H1 (cell line): ENCODE results near the gene TXNDC8. TPM values are rescaled to one million over a fixed set of nuclear protein-coding genes. Genes with fewer than 3 reads are reported as not detected.

ENCODE experiments used
- CTCF ChIA-PET: fragments of 300-600 bp; sonication (Branson Sonifier 250); formaldehyde crosslinking; loops from one replicate; lab custom pipeline; 2021; ENCODE audit not compliant: partially characterized antibody; lab: Charles Lee
- POLR2A ChIA-PET: fragments of 300-600 bp; sonication (Branson Sonifier 250); formaldehyde crosslinking; loops from one replicate; lab custom pipeline; 2021; ENCODE audit warnings: inconsistent platforms; ENCODE audit not compliant: partially characterized antibody; lab: Charles Lee
- DNase-seq, 2 experiments: peaks; one replicate each; pipeline versions ENCODE4 v3.0.0 to v3.0.0-alpha.2; 2010 to 2022; ENCODE audit warnings: low spot score in 2 of 2, low read depth in 1 of 2, mixed read lengths in 1 of 2
- FAIRE-seq: peaks from 2 replicates; lab custom pipeline; 2011; peaks lifted over from hg19 to GRCh38; lab: Jason Lieb, UNC
- H2AFZ ChIP-seq: 2 replicates; pipeline ENCODE4 v1.8.1; 2012; ENCODE audit warnings: low read length, inconsistent platforms
- H2AK5ac ChIP-seq: 2 replicates; pipeline ENCODE4 v1.6.1; 2013; ENCODE audit warnings: low read depth, low read length
- H2BK120ac ChIP-seq: replicated peaks from 2 replicates; pipeline ENCODE3; 2013; ENCODE audit warnings: low read depth, low read length, inconsistent platforms
- H2BK12ac ChIP-seq: 2 replicates; pipeline ENCODE4 v1.6.1; 2013; ENCODE audit warnings: low read depth, low read length
- H2BK15ac ChIP-seq: 2 replicates; pipeline ENCODE4 v1.6.1; 2013; ENCODE audit warnings: low read length
- H2BK20ac ChIP-seq: 2 replicates; pipeline ENCODE4 v1.6.1; 2013; ENCODE audit warnings: low read length
- H2BK5ac ChIP-seq: 2 replicates; pipeline ENCODE4 v1.6.1; 2013; ENCODE audit warnings: low read depth, low read length
- H3K14ac ChIP-seq: 2 replicates; pipeline ENCODE4 v1.6.1; 2013; ENCODE audit warnings: inconsistent platforms; ENCODE audit not compliant: insufficient read length
- H3K18ac ChIP-seq: 2 replicates; pipeline ENCODE4 v1.6.1; 2013; ENCODE audit warnings: low read length; ENCODE audit errors: extremely low read depth
- H3K23ac ChIP-seq: 2 replicates; pipeline ENCODE4 v1.6.1; 2013; ENCODE audit warnings: inconsistent platforms; ENCODE audit not compliant: insufficient read length
- H3K23me2 ChIP-seq: 2 replicates; pipeline ENCODE4 v1.6.1; 2013; ENCODE audit warnings: low read depth, low read length
- H3K27ac ChIP-seq: 2 replicates; pipeline ENCODE4 v1.6.1; 2011; ENCODE audit warnings: low read depth, low read length, inconsistent platforms
- H3K27me3 ChIP-seq, 4 experiments: replicated peaks in 1 of 4; 1 replicate in 1 of 4; 2 replicates in 3 of 4; pipeline versions ENCODE4 v1.6.1 to v1.8.1; 2011 to 2013; ENCODE audit warnings: low read length in 3 of 4, mild to moderate bottlenecking in 3 of 4, inconsistent platforms in 2 of 4, mixed read lengths in 2 of 4, moderate library complexity in 1 of 4; ENCODE audit not compliant: control insufficient read depth in 3 of 4, insufficient read depth in 3 of 4; ENCODE audit errors: extremely low read depth in 1 of 4
- H3K36me3 ChIP-seq, 4 experiments: 2 replicates each; pipeline versions ENCODE4 v1.6.1 to v1.8.1; 2011 to 2013; ENCODE audit warnings: mild to moderate bottlenecking in 4 of 4, low read length in 3 of 4, moderate library complexity in 2 of 4, control low read depth in 1 of 4, inconsistent platforms in 1 of 4; ENCODE audit not compliant: insufficient read depth in 4 of 4, control insufficient read depth in 2 of 4
- H3K4ac ChIP-seq: replicated peaks from 2 replicates; pipeline ENCODE3; 2013; ENCODE audit warnings: low read length, low read depth, mixed read lengths, inconsistent platforms; ENCODE audit not compliant: insufficient read length
- H3K4me1 ChIP-seq, 4 experiments: replicated peaks in 1 of 4; 1 replicate in 1 of 4; 2 replicates in 3 of 4; pipeline versions ENCODE4 v1.6.1 to v1.8.1; 2011 to 2013; ENCODE audit warnings: low read length in 3 of 4, inconsistent platforms in 2 of 4, mixed read lengths in 1 of 4; ENCODE audit not compliant: insufficient read depth in 4 of 4, control insufficient read depth in 3 of 4
- H3K4me2 ChIP-seq, 2 experiments: 2 replicates each; pipeline versions ENCODE4 v1.6.1 to v1.8.1; 2011 to 2013; ENCODE audit warnings: low read depth in 2 of 2, low read length in 2 of 2, control low read depth in 1 of 2, inconsistent platforms in 1 of 2, mild to moderate bottlenecking in 1 of 2; ENCODE audit not compliant: insufficient read depth in 1 of 2
- H3K4me3 ChIP-seq, 4 experiments: fragments of 200-600, 300-600 bp in 1 of 4; sonication (generic), shearing (Covaris generic), sonication (Bioruptor Twin) in 1 of 4; 2 replicates each; pipeline versions ENCODE4 v1.5.1 to v1.8.1; 2011 to 2016; ENCODE audit warnings: low read length in 4 of 4, low read depth in 3 of 4, control low read depth in 2 of 4, inconsistent platforms in 2 of 4, mild to moderate bottlenecking in 2 of 4, mixed read lengths in 1 of 4, moderate library complexity in 1 of 4; ENCODE audit not compliant: insufficient read depth in 2 of 4; ENCODE audit errors: extremely low read depth in 1 of 4
- H3K56ac ChIP-seq: replicated peaks from 2 replicates; pipeline ENCODE3; 2013; ENCODE audit warnings: low read depth, mild to moderate bottlenecking, mixed read lengths, low read length, inconsistent platforms; ENCODE audit not compliant: insufficient read length
- H3K79me1 ChIP-seq: 2 replicates; pipeline ENCODE4 v1.6.1; 2013; ENCODE audit warnings: low read depth, low read length, control low read depth
- H3K79me2 ChIP-seq, 2 experiments: 2 replicates each; pipeline versions ENCODE4 v1.6.1 to v1.8.1; 2012 to 2013; ENCODE audit warnings: low read length in 2 of 2, mild to moderate bottlenecking in 2 of 2, inconsistent platforms in 1 of 2; ENCODE audit not compliant: insufficient read depth in 2 of 2, control insufficient read depth in 1 of 2
- H3K9ac ChIP-seq, 4 experiments: replicated peaks in 1 of 4; 1 replicate in 1 of 4; 2 replicates in 3 of 4; pipeline versions ENCODE4 v1.6.1 to v1.8.1; 2011 to 2013; ENCODE audit warnings: low read depth in 3 of 4, low read length in 3 of 4, control low read depth in 2 of 4, mild to moderate bottlenecking in 2 of 4, moderate library complexity in 2 of 4, inconsistent platforms in 1 of 4; ENCODE audit errors: extremely low read depth in 1 of 4
- H3K9me3 ChIP-seq, 2 experiments: 2 replicates each; pipeline versions ENCODE4 v1.6.1 to v1.8.1; 2012 to 2013; ENCODE audit warnings: mild to moderate bottlenecking in 2 of 2, moderate library complexity in 2 of 2, control low read depth in 1 of 2, inconsistent platforms in 1 of 2, low read depth in 1 of 2, low read length in 1 of 2, mixed read lengths in 1 of 2; ENCODE audit not compliant: insufficient read depth in 2 of 2
- H4K20me1 ChIP-seq, 2 experiments: replicated peaks in 1 of 2; 2 replicates each; pipeline versions ENCODE3 to v1.8.1; 2011 to 2013; ENCODE audit warnings: inconsistent platforms in 2 of 2, low read length in 2 of 2, mild to moderate bottlenecking in 1 of 2; ENCODE audit not compliant: insufficient read depth in 2 of 2, control insufficient read depth in 1 of 2
- H4K5ac ChIP-seq: 2 replicates; pipeline ENCODE4 v1.6.1; 2013; ENCODE audit warnings: low read length, low read depth, mixed read lengths, inconsistent platforms; ENCODE audit not compliant: insufficient read length
- H4K8ac ChIP-seq: 2 replicates; pipeline ENCODE4 v1.8.0; 2013; ENCODE audit warnings: mild to moderate bottlenecking, moderate library complexity, low read length, inconsistent platforms; ENCODE audit not compliant: insufficient read depth; ENCODE audit errors: extremely low read depth
- H4K91ac ChIP-seq: replicated peaks from 2 replicates; pipeline ENCODE3; 2013; ENCODE audit warnings: low read length, mixed read lengths, inconsistent platforms; ENCODE audit not compliant: insufficient read length
- CBX8 ChIP-seq: fragments of 300-800, 300-1000 bp; sonication (generic); IDR thresholded peaks from 2 replicates; pipeline ENCODE4 v1.7.1; 2016; ENCODE audit warnings: low read depth, low read length, borderline replicate concordance
- CTBP2 ChIP-seq: IDR thresholded peaks from 2 replicates; pipeline ENCODE4 v1.7.0; 2011; ENCODE audit warnings: borderline replicate concordance, mild to moderate bottlenecking, moderate library complexity, mixed read lengths, low read length; ENCODE audit not compliant: insufficient read depth, insufficient read length
- EGR1 ChIP-seq: IDR thresholded peaks from 2 replicates; pipeline ENCODE4 v1.6.1; 2011; ENCODE audit warnings: low read depth, low read length, borderline replicate concordance
- GTF2F1 ChIP-seq: IDR thresholded peaks from 2 replicates; pipeline ENCODE4 v1.6.1; 2012; ENCODE audit warnings: low read depth, low read length, improper control_type of control experiment, borderline replicate concordance
- NRF1 ChIP-seq: IDR thresholded peaks from 2 replicates; pipeline ENCODE4 v1.6.1; 2011; ENCODE audit warnings: mild to moderate bottlenecking, low read depth, low read length, improper control_type of control experiment
- RNF2 ChIP-seq: fragments of 200-900, 300-1000 bp; sonication (generic); IDR thresholded peaks from 2 replicates; pipeline ENCODE4 v1.7.1; 2016; ENCODE audit warnings: borderline replicate concordance, low read depth, mild to moderate bottlenecking, antibody characterized with exemption, low read length; ENCODE audit not compliant: poor library complexity, severe bottlenecking; ENCODE audit errors: missing control alignments
- SAP30 ChIP-seq: fragments of 300-600 bp; sonication (generic); IDR thresholded peaks from 2 replicates; pipeline ENCODE4 v1.7.1; 2012; ENCODE audit warnings: low read length, moderate library complexity, mild to moderate bottlenecking, inconsistent platforms; ENCODE audit not compliant: insufficient read depth, insufficient replicate concordance
- SP1 ChIP-seq: IDR thresholded peaks from 2 replicates; pipeline ENCODE4 v1.6.1; 2011; ENCODE audit warnings: low read depth, low read length
- SP2 ChIP-seq: IDR thresholded peaks from 2 replicates; pipeline ENCODE4 v1.6.1; 2012; ENCODE audit warnings: mild to moderate bottlenecking, low read length, inconsistent platforms
- TAF1 ChIP-seq: IDR thresholded peaks from 2 replicates; pipeline ENCODE4 v1.6.1; 2011; ENCODE audit warnings: mild to moderate bottlenecking, low read depth, low read length
- TAF7 ChIP-seq: optimal IDR thresholded peaks from 2 replicates; pipeline ENCODE3; 2011; ENCODE audit warnings: low read depth, mild to moderate bottlenecking, inconsistent platforms, low read length, moderate library complexity, borderline replicate concordance
- WGBS, 2 experiments: shearing (Covaris generic) in 1 of 2; methylation state at CpG; one replicate each; pipeline versions ENCODE4 v1.1.6 to v1.1.7; 2013 to 2015; ENCODE audit warnings: low lambda C conversion rate in 2 of 2, mixed read lengths in 2 of 2, inconsistent platforms in 1 of 2, low coverage in 1 of 2, missing lambda C conversion rate in 1 of 2; ENCODE audit not compliant: insufficient replicate concordance in 2 of 2, insufficient coverage in 1 of 2, insufficient read length in 1 of 2; ENCODE audit errors: extremely low coverage in 1 of 2, missing lambda C conversion rate in 1 of 2; 5-methylcytosine and 5-hydroxymethylcytosine counted together
- polyA plus RNA-seq, 7 experiments: library from polyadenylated mRNA; depleted of rRNA in 3 of 7; stranded (reverse) in 5 of 7; unstranded in 2 of 7; fragments of >200 nt in 5 of 7; fragments of 200-250 nt in 2 of 7; gene quantifications; 1 replicate in 5 of 7; 2 replicates in 1 of 7; 4 replicates in 1 of 7; pipeline versions ENCODE4 v1.2.1 to v1.2.3, GENCODE V29; 2011 to 2013; ENCODE audit warnings: missing spikeins in 2 of 7, mixed read lengths in 2 of 7
- total RNA-seq: library from RNA; stranded (reverse); fragmentation: NEBNext Ultra II Directional; extraction: Animal tissue kit (Norgen Biotek cat#: 25700); gene quantifications from 2 replicates; pipeline ENCODE4 v1.2.1, GENCODE V29; 2021
- TF ChIP-seq, protein P1 (sequence below): IDR thresholded peaks from 2 replicates; pipeline ENCODE4 v1.6.1; 2012; ENCODE audit warnings: low read length, inconsistent platforms

The TXNDC8 gene
- total and polyA plus RNA-seq, 2 of the 8 experiments (the other 6 are each of a cell fraction or from before 2014, with no cell fraction given): not detected

DNA sequence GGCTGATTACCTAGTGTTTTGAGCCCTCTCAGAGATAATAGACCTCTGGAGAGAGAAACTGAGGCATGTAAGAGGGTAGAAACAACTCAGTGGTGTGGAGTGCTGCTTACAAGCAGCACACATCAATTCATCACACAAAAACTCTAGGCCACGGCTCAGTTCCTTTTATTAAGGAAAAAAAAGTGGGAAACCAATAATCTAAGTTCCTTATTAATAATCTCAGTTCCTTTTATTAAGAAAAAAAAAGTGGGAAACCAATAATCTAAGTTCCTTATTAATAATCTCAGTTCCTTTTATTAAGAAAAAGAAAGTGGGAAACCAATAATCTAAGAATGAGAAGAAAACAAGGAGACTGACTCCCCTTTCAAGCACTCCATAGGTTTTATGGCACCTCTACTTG, 28.0 kb downstream of the TXNDC8 start:
- Histone ChIP-seq H3K4me2 (no peak overlapping the region), H3K4me3 (no peak overlapping the region), H3K23me2 (no peaks in the 10 kb centered on the region), H2BK5ac (no peak overlapping the region), H3K56ac (no peak overlapping the region), H3K27ac (no peak overlapping the region), H2BK20ac (no peak overlapping the region), H2AFZ (no peak overlapping the region), H3K9ac (no peak overlapping the region), H2AK5ac (no peak overlapping the region), H3K14ac (no peak overlapping the region), H3K27me3 (no peaks in the 10 kb centered on the region), H3K4ac (no peak overlapping the region), H3K23ac (no peak overlapping the region), H4K5ac (no peak overlapping the region), H3K79me2 (no peaks in the 10 kb centered on the region), H2BK15ac (no peak overlapping the region), H4K20me1 (no peaks in the 10 kb centered on the region), H3K36me3 (no peaks in the 10 kb centered on the region), H2BK12ac (no peak overlapping the region), H2BK120ac (no peak overlapping the region), H4K8ac (no peak overlapping the region), H4K91ac (no peak overlapping the region), H3K18ac (no peak overlapping the region), H3K4me1 (peaks cover 0 to 9% (median 3%) of the 10 kb centered on the region in 4 experiments; a peak in 4 of 7 replicates), H3K79me1 (no peaks in the 10 kb centered on the region), H3K9me3 (peaks cover 0 to 3% of the 10 kb centered on the region in 2 experiments; a peak in 1 of 4 replicates)
- ChIA-PET CTCF (interaction anchor here (1.8 kb wide), 1 partner anchor 31 kb away, joined by 6 read pairs; no protein-coding TSS in a partner anchor), POLR2A (no interaction called here)
- 93% methylated on average over 1 of the region's 1 CpG; no CpG with 5 or more reads in 1 of the 2 experiments for WGBS, 2 experiments
- DNase-seq (no peak), FAIRE-seq (no peak)
- TF ChIP-seq CTBP2: no peak
- no peak for TF ChIP-seq NRF1
- no peak for TF ChIP-seq GTF2F1
- TF ChIP-seq, protein P1, sequence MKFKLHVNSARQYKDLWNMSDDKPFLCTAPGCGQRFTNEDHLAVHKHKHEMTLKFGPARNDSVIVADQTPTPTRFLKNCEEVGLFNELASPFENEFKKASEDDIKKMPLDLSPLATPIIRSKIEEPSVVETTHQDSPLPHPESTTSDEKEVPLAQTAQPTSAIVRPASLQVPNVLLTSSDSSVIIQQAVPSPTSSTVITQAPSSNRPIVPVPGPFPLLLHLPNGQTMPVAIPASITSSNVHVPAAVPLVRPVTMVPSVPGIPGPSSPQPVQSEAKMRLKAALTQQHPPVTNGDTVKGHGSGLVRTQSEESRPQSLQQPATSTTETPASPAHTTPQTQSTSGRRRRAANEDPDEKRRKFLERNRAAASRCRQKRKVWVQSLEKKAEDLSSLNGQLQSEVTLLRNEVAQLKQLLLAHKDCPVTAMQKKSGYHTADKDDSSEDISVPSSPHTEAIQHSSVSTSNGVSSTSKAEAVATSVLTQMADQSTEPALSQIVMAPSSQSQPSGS: no peak
- TF ChIP-seq RNF2: no peak
- TF ChIP-seq CBX8: no peak
- TF ChIP-seq SP1: no peak
- no peak for TF ChIP-seq SAP30
- no peak for TF ChIP-seq EGR1
- no peak for TF ChIP-seq TAF1
- TF ChIP-seq SP2: no peak
- no peak for TF ChIP-seq TAF7
